GM19351 (cell line): ENCODE results near the gene SERPINI1.

Experiments used
- ATAC-seq: cut with Tn5 transposase; IDR thresholded peaks from one replicate; pipeline ENCODE4 v1.9.1; 2021; ENCODE audit warnings: mild to moderate bottlenecking, moderate library complexity; ENCODE audit not compliant: unreplicated experiment

Gene SERPINI1

DNA sequence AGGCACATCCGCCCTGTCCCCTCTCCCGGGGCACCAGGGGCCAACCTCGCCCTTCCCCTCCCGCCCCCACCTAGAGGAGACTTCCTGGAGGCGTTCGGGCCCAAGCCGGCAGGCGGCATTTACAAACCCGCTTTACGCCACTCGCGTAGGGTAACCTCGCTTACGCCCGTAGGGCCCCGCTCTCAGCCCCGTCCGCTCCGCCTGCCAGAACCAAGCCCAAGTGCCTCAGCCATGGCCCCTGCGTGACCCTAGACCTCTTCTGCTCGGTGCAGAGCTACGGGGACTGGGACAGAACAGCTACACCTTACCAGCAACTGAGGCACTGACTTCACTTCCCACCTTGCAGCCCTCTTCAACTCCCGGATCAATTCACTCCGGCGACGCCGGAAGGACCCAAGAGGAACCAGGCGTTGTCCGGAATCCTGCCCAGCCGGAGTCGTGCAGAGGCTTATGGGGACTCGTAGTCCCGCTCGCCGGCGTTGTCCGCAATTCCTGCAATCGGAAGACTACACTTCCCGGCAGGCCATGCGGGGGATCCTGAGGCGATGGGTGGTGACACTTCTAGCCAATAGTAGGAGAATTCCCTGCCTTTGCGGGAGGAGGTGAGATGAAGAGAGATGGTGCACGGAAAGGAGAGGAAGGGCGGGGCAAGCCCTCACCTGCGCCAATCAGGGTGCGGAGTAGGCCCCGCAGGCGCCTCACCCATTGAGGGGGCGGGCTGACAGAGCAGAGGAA lies 856 bp upstream of the SERPINI1 start, which contains the start of gene PDCD10:
Gene PDCD10, minus strand, starts transcription at position 395 of the 735 bp plus-strand sequence. CDS start 14,735 bp downstream, outside the sequence.
- ATAC-seq: peak; percentile 81

DNA sequence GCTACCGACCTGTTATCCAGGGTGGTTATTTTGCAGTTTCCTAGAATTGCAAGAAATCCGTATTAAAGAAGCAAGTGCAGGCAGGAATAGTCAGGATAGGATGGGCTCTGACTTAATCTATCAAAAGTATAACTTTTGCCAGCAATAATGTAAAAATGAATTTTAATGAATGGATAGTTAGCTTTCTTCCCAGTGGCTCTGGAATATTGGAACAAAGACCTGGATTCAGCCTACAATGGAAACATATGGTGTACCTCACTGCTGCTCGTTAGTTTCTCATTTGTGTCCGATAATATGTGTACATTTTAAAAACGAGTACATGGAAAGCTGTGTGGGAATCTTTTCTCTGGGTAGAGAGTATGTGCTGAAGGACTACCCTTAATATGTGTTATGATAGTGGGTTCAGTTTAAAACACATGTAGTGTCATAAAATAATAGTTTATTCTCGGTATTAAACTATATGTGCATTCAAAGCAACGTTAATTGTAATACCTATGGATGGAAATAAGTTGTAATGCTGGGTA lies 805 bp downstream of the SERPINI1 start:
- ATAC-seq: no peak

- ATAC-seq: no peak
These were observed 1.5 kb downstream of the SERPINI1 start for GRCh38 chr3:167736997-167737396.

- no peak for ATAC-seq
These were observed 2.5 kb downstream of the SERPINI1 start for GRCh38 chr3:167738037-167738436.

DNA sequence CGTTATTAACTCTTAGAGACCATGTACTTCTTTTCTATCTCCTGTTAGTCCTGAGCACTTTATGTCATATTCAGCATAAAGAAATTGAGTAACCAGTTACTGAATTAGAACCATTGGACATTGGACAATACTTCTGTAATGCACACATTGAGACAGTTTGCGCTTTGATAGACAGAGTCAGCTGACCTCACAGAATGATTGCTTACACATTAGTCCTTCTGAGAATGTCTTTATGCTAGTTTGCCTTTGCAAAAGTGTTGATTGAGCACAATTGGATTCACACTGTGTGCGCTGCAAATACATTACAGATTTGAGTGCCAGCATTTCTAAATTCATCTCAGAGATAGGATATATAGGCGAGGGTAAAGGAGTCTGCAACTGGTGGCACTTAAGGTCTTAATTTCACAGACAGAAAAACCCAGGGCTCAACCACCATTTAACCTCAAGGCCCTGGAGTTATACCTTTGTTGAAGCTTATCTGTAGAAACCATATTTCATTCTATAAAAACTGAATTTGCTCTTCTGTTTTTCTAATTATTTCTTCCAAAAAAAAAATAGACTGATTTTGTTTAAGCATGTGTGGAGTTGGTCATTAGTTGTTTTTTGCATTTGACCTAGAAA lies 3.8 kb downstream of the SERPINI1 start:
- no peak for ATAC-seq

DNA sequence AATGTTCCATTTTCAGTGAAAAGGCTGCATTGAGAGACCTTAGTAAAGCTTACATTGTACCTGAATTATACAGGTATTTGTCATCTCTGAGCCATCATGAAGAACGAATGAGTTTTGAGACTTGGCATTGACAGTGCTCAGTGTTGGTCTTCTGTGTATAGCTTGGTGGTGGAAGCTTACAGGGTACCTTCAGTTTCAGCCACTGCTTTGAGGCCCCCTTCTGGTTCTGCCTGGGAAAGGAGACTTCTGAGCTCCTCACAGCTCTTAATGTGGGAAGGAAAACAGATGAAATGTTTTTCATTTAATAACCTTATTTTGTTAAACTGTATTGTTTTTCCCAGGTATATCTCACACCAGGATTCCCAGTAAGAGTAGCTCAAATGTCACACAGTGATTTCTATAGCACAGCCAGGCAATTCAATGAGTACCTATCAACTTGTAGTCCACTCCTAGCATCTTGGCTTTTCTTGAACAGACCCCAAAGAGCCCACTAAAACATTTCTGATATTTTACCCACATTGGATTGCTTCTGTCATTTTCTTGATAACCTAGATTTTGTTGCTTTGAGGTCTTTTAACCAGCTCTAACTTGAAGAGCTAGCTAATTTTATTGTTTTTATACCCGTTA lies 5.6 kb downstream of the SERPINI1 start:
- peak; percentile 96 for ATAC-seq

DNA sequence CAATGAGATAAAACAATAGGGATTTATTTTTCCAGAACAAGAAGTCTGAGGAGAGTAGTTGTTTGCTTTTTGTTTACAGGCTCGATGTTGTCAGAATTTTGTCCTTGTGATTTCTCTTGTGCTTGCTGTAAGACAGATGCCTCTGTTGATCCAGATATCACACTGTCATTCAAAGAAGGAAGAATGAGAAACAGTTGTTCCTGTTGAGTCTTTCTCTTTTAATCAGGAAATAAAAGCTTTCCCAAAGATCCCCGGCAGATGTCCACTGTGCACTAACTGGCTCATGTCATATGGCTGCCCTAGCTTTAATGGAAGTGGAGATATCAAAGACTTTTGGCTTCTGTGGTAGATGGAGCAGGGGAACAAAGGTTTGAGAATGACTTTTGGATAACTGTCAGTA lies 6.8 kb downstream of the SERPINI1 start:
- ATAC-seq: no peak

GRCh38 chr3:167743799-167744198 lies 8.3 kb downstream of the SERPINI1 start:
- ATAC-seq: no peak

GRCh38 chr3:167749209-167749608 lies 13.7 kb downstream of the SERPINI1 start:
- no peak for ATAC-seq

- no peak for ATAC-seq
These were observed 14.2 kb downstream of the SERPINI1 start for GRCh38 chr3:167749728-167750127.

DNA sequence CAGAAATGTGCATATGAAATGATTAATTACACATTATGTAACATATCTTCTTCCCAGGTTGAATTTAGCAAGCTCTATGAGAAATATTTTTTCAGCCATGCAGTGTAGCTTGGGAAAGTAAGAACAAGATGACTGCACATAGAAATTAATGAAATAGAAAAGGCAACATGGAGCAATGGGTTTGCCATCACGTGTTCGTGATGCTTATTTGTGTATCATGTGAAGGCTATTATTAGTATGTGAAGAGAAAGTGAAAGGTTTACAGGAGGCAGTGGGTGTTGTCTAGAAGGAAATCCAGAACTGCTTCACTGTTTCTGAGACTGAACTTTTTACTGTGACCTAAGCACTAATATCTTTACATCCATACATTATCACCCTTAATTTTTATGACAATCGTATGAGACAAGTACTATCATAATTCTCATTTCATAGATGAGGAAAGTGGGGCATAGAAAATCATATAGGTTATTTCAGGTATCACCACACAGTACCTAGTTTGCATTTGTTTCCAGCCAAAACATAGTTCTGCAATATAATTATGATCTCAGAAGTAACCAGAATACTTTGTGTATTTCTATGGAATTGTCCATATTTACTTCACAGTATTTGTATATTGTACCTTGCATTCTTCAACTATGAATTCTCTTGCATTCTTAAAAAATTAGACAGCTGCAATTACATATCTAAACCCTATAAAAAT lies 14.9 kb downstream of the SERPINI1 start:
- peak; percentile 98 for ATAC-seq

GRCh38 chr3:167754049-167754448 lies 18.5 kb downstream of the SERPINI1 start:
- ATAC-seq: no peak

DNA sequence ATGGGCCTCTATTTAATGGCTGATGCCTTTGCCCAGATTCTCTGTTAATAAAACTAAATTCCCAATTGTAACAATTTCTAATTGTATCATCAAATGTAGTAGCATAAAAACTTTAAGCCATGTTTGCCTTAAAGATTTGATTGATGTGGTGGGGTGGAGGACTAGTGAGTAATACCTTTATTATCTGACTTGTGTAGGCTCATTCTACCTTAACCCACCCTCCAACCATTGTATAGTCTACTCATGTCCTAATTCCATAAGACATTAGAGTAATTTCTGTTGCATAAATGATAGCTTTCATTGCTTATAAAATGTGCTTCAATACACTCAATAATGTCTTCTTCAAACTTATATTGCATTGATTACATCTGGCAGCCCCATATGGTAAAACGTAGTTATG lies 25.8 kb downstream of the SERPINI1 start:
- ATAC-seq: no peak

DNA sequence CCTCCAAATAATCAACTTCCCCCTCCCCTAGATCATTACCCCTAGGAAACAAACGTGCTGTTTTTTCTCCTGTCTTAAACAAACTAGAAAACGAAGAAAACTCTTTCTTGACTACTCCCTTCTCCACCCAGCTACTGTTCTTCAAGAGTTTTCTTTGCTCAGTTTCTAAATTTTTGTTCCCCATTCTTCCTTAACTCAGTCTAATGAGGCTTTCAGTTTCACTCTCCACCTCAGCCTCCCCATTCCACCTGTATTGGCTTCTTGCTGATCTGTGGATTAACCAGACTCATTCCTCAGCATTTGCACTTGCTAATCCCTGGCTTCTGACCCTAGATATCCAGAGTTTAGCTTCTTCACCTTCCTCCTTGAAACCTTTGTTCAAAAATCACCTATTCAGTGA lies 26.8 kb downstream of the SERPINI1 start:
- peak; percentile 74 for ATAC-seq

GRCh38 chr3:167772992-167773391 lies 37.5 kb downstream of the SERPINI1 start:
- peak; percentile 37 for ATAC-seq

- peak; percentile 88 for ATAC-seq
These were observed 38.1 kb downstream of the SERPINI1 start for GRCh38 chr3:167773584-167773983.

DNA sequence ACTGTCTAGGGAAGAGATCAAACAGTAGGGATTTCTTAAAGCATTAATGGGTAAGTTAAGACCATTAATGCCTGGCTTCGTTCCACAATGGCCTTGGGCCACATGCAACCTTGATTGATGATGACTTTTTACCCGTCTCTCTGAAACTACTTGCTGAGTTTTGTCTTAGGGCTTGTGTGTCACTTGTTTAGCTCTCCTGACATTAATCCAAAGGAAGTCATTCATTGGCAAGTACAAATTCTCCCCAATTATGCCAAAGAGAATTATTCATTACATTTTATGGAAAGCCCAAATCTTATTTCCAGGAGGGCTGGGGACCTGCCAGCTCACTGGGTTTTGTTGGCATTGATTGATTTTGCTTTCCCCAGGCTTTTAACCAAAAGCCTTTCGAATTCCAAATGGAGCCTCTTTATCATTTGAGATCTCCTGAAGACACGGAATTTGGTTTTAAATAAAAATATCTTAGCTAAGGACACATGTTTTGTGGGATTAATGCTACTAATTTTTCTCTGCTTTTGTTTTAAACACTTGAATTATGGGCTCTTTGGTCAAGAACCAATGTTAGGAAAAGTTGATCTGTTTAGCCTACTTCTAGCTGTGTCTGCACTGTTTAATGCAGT lies 40.7 kb downstream of the SERPINI1 start:
- ATAC-seq: no peak

DNA sequence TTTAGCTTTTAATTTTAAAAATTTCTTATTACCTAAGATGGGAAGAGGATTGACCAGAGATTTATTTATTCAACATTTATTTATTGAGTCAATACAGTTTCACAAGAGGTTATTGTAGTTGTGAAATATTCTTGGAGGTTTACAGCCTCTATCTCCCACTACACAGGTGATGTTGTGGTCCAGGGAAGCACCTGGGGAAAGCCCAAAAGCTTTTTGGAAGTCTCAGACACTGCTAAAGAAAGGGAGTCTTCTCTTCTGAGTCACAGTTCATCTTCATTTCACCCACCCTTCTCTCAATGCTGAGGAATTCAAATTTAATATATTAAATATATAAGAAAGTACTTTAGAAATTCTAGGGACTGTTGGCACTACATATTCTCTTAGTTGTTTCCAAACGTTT lies 41.8 kb downstream of the SERPINI1 start:
- peak; percentile 33 for ATAC-seq

DNA sequence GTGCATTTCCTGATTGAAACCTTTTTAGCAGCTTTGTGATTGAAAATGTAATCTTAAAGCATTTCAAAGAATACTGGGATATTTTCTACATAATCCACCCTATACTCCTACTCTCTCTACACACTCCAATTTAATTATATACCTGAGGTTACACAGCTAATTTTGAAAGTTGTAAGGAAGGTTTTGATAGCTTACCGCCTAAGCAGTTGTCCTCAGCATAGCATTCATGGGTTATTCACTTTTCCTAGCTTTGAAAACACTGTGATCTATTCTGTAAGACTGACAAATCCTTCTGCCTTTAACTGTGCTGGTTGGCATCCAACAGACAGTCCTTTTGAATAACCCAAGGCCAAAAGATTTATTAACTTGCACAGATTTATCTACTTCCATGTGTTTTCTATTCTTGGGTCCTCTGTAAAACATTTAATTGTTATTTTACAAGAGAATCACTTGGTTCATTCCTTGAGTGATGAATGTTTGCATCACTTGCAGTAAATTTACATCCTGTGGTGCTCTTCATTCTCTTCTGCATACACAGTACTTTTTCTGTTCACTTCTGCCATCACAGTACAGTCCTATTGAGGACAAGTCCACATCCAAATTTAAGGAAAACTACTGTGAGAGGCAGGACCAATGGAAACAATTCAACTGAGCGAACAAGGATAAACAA lies 44.8 kb downstream of the SERPINI1 start:
- no peak for ATAC-seq

DNA sequence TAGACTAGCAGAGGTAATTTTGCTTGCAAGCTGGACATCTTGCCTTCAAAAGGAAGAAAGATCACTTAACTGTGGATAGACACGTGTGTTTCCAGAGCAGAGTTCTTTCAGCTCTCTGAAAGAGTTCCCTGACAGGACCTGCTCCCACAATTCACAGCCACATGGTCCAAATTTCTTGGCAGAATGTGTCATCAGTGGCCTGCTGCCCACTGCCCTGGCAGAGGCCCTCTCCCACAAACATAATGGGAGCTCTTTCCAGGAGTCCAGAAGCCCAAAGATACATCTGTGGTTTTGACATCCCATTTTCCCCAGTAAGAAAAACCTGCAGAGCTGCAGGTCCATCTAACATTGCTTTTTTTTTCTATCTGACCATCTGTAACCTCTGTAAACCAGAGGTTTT lies 48.3 kb downstream of the SERPINI1 start:
- ATAC-seq: no peak
